ENCODE results near the gene FTSJ1. TPM values are rescaled to one million over a fixed set of nuclear protein-coding genes. Genes with fewer than 3 reads are reported as not detected.
"Not testable (repeated sequence)": the region's sequence is repeated elsewhere in the genome, so short reads cannot be mapped to it uniquely, and the experiment has no call there.

The FTSJ1 gene
- total RNA-seq, 1 experiment from 2014 or later, result 53.9 TPM

- TF ChIP-seq E2F1 (CRISPR knock-in tag; IDR thresholded peaks at IDR 0.05), result no peak
- TF ChIP-seq ZNF138 (CRISPR knock-in tag; conservative IDR thresholded peaks at IDR 0.05), result no peak
- no peak for TF ChIP-seq NR3C1 (CRISPR knock-in tag; conservative IDR thresholded peaks at IDR 0.05; ENCODE audit: low read depth)
- TF ChIP-seq IRF2 (CRISPR knock-in tag; IDR thresholded peaks at IDR 0.05; ENCODE audit: borderline replicate concordance, low read depth), result no peak
- no peak for TF ChIP-seq NR1H2 (CRISPR knock-in tag; IDR thresholded peaks at IDR 0.05)
- no peak for TF ChIP-seq E2F5 (CRISPR knock-in tag; IDR thresholded peaks at IDR 0.05)
- no peak for TF ChIP-seq GRHL2 (CRISPR knock-in tag; IDR thresholded peaks at IDR 0.05; ENCODE audit: insufficient replicate concordance, severe bottlenecking)
- no peak for TF ChIP-seq ZNF232 (CRISPR knock-in tag; IDR thresholded peaks at IDR 0.05)
- TF ChIP-seq ZNF396 (CRISPR knock-in tag; IDR thresholded peaks at IDR 0.05; ENCODE audit: borderline replicate concordance), result no peak
- no peak for TF ChIP-seq OVOL2 (CRISPR knock-in tag; IDR thresholded peaks at IDR 0.05; ENCODE audit: borderline replicate concordance)
These were observed at the start of gene FTSJ1 (continued) for GRCh38 chrX:48475774-48476577.

- ATAC-seq; CTCF ChIA-PET; POLR2A ChIA-PET; H3K36me3 Mint-ChIP-seq; H3K27ac Mint-ChIP-seq; DNase-seq (ENCODE audit: low spot score); H3K4me3 Mint-ChIP-seq; H3K9me3 Mint-ChIP-seq; H3K4me1 Mint-ChIP-seq; H3K27me3 Mint-ChIP-seq (ENCODE audit: low read depth): not testable (repeated sequence)
These were observed 48.8 kb upstream of the FTSJ1 start for GRCh38 chrX:48427027-48427716.

- CTCF ChIA-PET; DNase-seq (ENCODE audit: low spot score): not testable (repeated sequence)
These were observed 46.4 kb upstream of the FTSJ1 start for GRCh38 chrX:48429606-48430005.

GRCh38 chrX:48430166-48430565 is 45.8 kb upstream of the FTSJ1 start:
- POLR2A ChIA-PET; H3K27me3 Mint-ChIP-seq (ENCODE audit: low read depth); DNase-seq (ENCODE audit: low spot score); H3K4me1 Mint-ChIP-seq; H3K36me3 Mint-ChIP-seq; ATAC-seq; H3K4me3 Mint-ChIP-seq; CTCF ChIA-PET; H3K27ac Mint-ChIP-seq: not testable (repeated sequence)
- peaks cover 15% of the 10 kb centered on the region for H3K9me3 Mint-ChIP-seq

More at GRCh38 chrX:48429606-48430005, 46.4 kb upstream of the FTSJ1 start:
- POLR2A ChIA-PET; H3K27ac Mint-ChIP-seq; H3K4me3 Mint-ChIP-seq; H3K27me3 Mint-ChIP-seq (ENCODE audit: low read depth); H3K36me3 Mint-ChIP-seq; ATAC-seq; H3K4me1 Mint-ChIP-seq: not testable (repeated sequence)
- peaks cover 11% of the 10 kb centered on the region for H3K9me3 Mint-ChIP-seq

- POLR2A ChIA-PET, CTCF ChIA-PET, H3K4me3 Mint-ChIP-seq, ATAC-seq, H3K27ac Mint-ChIP-seq, H3K4me1 Mint-ChIP-seq: not testable (repeated sequence)
- peak; percentile 17 for DNase-seq (ENCODE audit: low spot score)
- H3K9me3 Mint-ChIP-seq, result peaks cover 20% of the 10 kb centered on the region
- H3K36me3 Mint-ChIP-seq, result peaks cover 14% of the 10 kb centered on the region; the same call in 1 of the 2 replicates
- H3K27me3 Mint-ChIP-seq (ENCODE audit: low read depth), result peaks cover 20% of the 10 kb centered on the region
These were observed 42.3 kb upstream of the FTSJ1 start for GRCh38 chrX:48433713-48434112.

- H3K27ac Mint-ChIP-seq; CTCF ChIA-PET; DNase-seq (ENCODE audit: low spot score); H3K36me3 Mint-ChIP-seq; POLR2A ChIA-PET; ATAC-seq; H3K9me3 Mint-ChIP-seq; H3K27me3 Mint-ChIP-seq (ENCODE audit: low read depth); H3K4me3 Mint-ChIP-seq; H3K4me1 Mint-ChIP-seq: not testable (repeated sequence)
These were observed 28.8 kb upstream of the FTSJ1 start for GRCh38 chrX:48447201-48447600.

Data from WTC11 (cell line).